GM21786 (cell line): ENCODE results near the gene AGR2.

ENCODE experiments used
- ATAC-seq: cut with Tn5 transposase; IDR thresholded peaks from one replicate; pipeline ENCODE4 v1.9.1; 2021; ENCODE audit not compliant: unreplicated experiment

AGR2 gene

GRCh38 chr7:16743236-16743635 lies 61.6 kb downstream of the AGR2 start:
- ATAC-seq = no peak

GRCh38 chr7:16742547-16742946 lies 62.3 kb downstream of the AGR2 start:
- no peak for ATAC-seq
